HG03039 (cell line): ENCODE results near the gene BCAS4.
A peak's percentile ranks its signal among the peaks of the same experiment; 100 is the strongest.
"Not testable (repeated sequence)": the region's sequence is repeated elsewhere in the genome, so short reads cannot be mapped to it uniquely, and the experiment has no call there.

ENCODE experiments used
- ATAC-seq: cut with Tn5 transposase; IDR thresholded peaks from one replicate; pipeline ENCODE4 v1.9.1; 2021; ENCODE audit warnings: mild to moderate bottlenecking, moderate library complexity; ENCODE audit not compliant: unreplicated experiment

BCAS4 gene

DNA sequence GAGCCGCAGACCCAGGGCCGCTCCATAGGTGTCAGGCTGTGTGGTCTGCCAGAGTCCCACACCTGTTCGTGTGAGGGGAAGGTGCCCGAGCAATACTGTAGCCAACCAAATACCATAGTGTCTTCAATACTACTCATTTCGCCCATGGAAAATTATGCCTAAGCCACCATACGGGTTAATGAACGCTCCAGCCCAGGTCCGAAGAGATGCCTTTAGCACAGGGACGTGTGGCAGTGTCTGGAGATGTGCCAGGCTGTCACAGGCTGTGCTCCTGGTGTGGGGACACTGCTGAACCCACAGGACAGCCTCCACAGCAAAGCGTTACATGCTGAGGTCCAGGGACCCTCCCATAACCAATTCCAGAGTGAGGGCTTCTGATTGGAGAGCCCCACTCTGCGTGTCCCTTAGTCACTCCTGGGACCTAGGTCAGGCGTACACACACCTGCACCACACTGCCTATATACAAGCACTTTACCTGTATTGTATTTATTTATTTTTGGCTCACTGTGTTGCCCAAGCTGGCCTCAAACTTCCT, 25.2 kb upstream of the BCAS4 start:
- ATAC-seq, result not testable (repeated sequence)

DNA sequence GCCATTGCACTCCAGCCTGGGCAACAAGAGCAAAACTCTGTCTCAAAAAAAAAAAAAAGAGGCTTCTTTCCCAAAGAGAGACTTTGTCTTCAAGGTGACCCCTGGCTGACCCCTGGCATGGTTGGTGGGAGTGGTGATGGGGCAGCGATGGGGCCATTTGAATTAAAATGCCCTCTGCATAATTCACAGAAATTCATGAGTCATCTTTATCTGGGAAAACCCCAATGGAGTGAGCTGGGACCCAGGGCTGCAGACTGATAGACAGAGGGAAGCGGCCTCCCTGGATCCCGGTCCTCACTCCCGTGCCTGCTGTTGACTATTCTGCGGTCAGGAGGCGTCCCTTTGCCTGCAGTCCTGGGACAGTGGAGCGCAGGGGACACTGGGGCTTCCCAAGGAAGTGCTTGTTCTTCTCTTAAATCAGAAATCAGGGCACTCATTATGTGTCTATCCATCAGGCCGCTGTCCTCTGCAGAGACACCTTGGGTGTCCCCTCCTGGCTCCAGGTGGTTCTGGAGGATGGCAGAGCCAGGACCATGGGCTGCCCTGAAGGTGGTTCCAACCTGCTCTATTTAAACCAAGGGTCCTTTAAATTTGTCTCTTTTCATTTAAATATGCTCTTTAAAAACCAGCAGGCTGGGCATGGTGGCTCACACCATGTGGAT, 23.3 kb upstream of the BCAS4 start:
- not testable (repeated sequence) for ATAC-seq

DNA sequence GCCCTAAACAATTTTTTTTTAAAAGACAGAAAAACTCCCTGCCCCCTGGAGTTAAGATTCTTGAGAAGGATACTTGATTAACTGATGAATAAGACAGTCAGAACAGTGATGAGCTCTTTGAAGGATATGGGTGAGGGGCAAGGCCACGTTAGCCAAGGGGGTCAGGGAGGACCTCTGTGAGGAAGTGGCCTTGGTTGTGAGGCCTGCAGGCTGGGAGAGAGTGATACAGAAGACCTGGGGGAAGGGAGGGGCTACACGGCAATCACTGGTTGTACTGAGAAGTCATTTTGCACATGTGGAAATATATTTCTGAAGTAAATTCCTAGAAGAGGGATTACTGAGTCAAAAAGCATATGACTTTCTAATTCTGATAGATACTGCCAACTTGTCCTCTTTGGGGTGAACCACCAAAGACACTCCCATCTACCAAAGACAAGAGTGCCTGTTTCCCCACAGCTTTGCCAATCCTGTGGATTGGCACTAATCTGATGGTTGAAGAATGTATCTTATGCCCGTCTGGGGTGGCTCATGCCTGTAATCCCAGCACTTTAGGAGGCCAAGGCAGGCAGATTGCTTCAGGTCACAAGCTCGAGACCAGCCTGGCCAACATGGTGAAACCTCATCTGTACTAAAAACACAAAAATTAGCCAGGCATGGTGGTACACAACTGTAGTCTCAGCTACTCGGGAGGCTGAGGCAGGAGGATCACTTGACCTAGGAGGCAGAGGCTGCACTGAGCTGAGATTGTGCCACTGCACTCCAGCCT, 22.3 kb upstream of the BCAS4 start:
- no peak for ATAC-seq

DNA sequence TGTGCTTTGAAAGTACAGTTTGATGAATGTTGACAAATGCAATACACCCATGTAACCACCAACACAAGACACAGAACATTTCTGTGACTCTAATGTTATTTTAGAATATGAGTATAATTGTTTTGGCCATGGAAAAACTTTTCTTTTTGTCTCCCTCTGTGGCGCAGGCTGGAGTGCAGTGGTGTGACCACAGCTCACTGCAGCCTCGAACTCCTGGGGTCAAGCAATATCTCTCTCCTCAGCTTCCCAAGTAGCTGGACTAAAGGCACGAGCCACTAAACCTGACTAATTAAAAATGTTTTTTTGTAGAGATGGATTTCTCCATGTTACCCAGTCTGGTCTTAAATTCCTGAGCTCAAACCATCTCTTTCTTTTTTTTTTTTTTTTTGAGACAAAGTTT, 20.3 kb upstream of the BCAS4 start:
- no peak for ATAC-seq

DNA sequence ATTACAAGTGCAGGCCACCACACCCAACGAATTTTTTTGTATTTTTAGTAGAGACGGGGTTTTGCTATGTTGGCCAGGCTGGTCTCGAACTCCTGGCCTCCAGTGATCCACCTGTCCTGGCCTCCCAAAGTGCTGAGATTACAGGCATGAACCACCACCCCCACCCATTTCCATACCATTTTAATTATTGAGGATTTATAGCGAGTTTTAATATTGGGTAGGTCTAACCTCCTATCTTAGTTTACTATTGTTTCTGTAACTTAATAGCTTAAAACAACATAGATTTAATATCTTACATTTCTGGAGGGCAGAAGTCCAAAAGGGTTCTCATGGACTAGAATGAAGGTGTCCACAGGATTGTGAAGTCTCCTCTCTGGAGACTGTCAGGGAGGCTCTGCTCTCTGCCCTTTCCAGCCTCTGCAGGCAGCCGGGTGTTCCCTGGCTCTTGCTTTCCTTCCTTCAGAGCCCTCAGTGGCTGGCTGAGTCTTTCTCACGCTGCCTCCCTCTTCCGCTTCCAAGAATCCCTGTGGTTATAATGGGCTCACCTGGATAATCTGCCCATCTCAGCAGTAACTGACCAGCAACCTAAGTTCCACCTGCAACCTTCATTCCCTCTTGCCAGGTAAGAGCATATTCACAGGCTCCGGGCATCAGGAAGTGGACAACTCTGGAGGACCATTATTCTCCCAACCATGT, 18.6 kb upstream of the BCAS4 start:
- ATAC-seq, result no peak

DNA sequence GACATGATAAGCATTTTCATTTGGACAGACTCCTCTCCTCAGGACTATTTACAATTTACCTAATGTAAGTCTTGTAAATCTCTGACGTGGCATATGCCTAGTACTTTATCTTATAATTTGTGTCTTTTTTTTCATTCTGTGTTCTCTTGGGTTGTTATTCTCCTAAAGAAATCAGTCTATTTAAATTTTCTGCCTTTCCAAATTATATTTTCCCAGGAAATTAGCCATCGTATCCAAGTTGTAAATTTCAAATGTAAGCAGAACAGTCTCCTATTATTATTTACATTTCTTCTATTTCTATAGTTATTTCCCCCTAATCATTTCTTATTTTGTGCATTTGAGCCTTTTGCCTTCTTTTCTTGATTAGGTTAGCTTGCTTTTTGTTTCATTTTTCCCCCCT, 17.5 kb upstream of the BCAS4 start:
- ATAC-seq, result no peak

DNA sequence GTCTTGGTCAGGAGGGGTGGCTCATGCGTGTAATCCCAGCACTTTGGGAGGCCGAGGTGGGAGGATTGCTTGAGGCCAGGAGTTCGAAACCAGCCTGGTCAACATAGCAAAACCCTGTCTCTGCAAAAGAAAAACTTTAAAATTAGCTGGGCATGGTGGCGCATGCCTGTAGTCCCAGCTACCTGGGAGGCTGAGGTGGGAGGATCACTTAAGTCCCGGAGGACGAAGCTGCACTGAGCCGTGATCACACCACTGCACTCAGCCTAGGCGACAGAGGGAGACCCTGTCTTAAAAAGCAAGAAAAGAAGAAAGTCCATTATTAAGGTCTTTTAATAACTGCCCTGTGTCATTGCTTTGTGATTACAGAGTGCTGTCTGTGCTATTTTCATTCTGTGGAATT, 15.9 kb upstream of the BCAS4 start:
- ATAC-seq, result not testable (repeated sequence)

DNA sequence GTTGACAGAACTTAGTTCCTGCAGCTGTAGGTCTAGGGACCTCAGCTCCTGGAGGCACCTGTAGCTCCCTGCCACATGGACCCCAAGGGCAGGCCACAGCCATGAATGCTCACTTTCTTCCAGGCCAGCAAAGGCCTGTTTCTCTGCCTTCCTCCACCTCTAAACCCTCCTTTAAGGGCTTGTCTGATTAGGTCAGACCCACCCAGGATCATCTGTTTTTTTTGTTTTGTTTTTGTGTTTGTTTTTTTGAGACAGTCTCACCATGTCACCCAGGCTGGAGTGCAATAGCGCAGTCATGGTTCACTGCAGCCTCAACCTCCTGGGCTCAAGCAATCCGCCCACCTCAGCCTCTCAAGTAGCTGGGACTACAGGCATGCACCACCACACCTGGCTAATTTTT, 11.5 kb upstream of the BCAS4 start:
- no peak for ATAC-seq

DNA sequence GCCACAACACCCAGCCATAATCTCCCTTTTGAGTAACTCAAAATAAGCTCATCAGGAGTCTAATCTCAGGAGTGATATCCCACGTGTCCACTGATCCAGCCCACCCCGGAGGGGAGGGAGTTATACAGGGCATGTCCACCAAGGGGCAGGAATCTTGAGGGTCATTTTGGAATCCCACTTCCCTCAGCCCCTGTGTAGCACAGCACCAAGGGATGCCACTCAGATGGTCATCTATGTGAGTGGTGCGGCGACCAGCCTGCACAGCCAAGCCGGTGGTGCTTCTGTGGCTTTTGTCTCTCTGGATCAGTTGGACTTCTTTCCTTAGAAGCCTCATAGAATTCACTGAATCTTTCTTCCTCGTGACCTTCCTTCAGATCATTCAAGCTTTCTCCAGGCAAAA, 11.0 kb upstream of the BCAS4 start:
- ATAC-seq, result no peak

DNA sequence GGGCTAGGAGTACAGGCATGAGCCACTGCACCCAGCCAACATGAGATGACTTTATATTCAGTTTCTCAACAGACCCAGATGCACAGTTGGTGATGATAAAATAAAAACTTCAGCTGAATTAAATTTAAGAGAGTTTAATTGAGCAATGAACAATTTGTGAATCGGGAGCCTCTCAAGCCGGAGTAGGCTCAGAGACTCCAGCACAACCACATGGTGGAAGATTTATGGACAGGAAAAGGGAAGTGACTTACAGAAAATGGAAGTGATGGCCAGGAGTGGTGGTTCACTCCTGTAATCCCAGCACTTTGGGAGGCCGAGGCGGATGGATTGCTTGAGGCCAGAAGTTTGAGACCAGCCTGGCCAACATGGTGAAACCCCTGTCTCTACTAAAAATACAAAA, 10.4 kb upstream of the BCAS4 start:
- no peak for ATAC-seq

DNA sequence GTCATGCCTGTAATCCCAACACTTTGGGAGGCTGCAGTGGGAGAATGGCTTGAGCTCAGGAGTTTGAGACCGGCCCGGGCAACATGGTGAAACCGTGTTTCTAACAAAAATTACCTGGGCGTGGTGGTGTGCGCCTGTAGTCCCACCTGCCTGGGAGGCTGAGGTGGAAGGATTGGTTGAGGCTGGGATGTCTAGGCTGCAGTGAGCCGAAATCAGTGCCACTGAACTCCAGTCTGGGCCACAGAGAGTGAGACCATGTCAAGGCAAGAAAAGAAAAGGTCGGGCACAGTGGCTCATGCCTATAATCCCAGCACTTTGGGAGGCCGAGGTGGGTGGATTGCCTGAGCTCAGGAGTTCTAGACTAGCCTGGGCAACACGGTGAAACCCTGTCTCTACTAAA, 8.2 kb upstream of the BCAS4 start:
- no peak for ATAC-seq

DNA sequence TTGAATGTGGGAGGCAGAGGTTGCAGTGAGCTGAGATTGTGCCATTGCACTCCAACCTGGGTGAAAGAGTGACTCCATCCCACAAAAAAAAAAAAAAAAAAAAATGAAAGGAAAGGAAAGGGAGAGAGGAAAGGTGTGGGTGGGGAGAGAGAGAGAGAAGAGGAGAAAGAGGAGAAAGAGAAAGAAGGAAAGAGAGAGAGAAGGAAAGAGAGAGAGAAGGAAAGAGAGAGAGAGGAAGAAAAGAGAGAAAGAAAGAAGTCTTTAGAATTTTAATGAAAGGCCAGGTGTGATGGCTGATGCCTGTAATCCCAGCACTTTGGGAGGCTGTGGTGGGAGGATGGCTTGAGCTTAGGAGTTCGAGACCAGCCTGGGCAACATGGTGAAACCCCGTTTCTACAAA, 7.7 kb upstream of the BCAS4 start:
- no peak for ATAC-seq

DNA sequence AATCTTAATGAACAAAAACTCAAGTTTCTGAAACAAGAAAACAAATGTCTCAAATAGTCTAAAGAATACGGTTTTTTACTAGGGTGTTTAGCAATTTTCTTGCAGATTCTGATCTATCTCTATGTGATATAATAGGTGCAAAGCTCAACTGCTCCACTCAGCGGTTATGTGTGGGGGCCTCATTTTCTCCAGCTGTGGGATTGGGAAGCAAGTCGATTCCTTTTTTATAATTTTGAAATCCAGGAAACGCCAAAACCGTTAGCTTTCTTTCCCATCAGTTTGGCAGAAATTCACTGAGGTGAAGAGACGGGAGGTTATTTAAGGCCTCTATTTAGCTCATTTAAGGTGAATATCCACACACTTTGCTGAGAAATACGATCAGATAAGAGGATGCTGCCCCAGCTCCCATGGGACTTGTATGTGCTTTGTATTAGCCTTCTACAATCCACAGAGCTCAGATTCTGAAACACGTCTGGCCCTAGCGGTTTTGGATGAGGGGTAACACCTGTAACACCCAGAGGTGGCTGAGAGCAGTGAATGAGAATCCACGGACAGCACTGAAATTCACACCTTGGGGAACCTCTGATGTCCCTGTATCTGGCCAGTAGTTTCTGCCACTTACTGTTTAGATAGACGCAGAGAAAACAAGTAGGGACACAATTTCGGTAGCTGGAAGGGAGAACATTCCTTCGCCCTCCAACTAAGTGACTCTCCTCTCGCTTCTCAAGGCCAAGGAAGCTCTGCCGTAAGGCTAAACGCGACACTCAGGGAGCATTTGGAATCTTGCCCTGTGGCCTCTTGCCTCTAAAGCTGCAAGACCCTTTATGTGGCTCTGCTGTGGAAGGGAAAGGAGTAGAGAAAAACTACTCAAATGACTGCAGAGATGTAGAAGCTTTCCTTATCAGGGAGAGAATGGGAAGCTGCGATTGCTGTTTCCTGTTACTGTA, 6.5 kb upstream of the BCAS4 start:
- no peak for ATAC-seq

DNA sequence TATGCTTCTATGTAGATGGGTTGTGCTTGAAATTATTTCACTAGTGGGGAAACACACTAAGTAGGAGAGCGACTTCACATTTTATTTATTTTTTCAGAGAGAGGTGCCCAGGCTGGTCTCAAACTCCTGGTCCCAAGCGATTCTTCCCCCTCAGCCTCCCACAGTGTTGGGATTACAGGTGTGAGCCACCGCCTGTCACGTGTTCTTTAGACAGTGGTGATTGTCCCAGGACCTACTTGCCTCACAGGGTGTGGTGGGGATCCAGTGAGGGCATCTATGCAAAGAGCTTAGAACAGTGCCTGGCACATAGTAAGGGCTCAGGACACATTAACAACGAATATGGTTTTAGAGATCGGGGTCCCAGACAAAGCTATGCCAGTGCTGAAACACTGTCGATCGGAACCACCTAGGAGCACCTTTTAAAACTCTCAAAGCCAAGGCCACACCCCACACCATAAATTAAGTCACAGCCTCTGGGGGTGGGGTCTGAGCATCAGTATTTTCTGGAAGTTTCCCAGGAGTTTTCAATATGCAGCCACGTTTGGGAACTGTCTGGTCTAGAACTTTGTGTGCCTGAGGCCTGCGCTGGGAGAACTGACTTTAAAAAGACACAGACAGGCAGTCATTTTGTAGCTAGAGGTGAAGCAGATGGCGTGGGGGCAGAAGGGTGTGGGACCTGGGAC, 4.8 kb upstream of the BCAS4 start:
- ATAC-seq, result no peak

DNA sequence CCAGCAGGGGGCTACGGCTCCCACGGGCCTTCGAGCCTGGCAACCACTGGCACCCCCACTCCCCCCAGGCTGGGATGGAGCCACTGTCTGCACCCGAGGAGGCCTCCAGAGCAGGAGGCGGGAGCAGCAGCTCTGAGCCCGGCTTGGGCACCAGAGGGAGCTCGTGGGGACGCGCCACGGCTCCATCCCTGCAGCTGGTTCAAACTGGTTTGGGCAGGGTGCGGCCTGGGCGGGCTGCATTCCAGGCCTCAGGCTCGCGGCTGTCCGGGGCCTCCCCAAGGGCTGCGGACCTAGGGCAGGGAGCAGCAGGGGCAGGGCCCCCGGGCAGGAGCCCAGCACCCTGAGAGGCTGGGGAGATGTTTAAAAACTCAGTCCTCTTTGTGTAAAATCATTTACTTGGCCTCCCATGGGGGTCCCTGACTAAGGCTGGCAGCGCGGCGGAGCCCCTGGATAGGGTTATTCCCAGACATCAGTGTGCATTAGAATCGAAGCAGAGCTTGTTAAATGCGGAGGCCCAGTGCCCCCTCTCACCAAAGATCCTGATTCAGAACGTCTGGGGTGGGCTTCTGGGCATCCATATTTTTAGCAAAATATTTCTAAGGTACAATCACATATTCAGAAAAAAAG, 4.1 kb upstream of the BCAS4 start:
- peak; percentile 39 for ATAC-seq

DNA sequence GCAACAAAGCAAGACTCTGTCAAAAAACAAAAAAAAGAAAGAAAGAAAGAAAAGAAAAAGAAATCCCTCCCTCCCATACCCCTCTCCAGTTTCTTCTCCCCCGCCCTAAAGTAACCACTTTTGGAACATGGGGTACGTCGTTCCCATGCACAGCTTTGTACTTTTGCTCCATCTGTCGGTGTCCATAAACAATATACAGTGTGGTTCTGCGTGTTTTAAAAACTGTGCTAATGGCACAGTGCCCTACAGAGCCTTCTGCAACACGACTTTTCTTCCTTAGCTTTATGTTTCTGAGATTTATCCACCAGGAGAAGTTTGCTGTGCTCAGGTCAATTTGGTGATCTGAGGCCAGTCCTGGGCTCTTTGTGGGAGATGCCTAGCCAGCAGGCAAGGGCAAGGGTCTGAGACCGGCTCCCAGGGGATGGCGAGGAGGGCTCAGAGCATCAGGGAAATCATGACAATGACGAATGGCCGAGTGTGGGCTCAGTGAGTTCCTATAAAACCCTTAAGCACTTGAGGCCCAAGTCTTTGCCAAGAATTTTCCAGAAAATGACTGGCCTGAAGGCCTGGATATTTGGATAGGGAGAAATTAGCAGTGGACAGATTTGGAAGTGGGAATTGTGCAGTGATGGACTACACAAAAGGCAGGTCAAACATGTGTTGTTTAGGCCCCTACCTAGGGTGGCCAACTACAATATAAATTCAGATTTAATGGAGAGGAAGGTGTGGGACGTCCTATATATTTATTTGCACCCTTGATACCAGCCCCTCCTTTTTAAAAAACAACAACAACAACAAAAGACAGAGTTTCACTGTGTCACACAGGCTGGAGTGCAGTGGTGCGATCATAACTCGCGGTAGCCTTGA, 1.9 kb upstream of the BCAS4 start:
- no peak for ATAC-seq

DNA sequence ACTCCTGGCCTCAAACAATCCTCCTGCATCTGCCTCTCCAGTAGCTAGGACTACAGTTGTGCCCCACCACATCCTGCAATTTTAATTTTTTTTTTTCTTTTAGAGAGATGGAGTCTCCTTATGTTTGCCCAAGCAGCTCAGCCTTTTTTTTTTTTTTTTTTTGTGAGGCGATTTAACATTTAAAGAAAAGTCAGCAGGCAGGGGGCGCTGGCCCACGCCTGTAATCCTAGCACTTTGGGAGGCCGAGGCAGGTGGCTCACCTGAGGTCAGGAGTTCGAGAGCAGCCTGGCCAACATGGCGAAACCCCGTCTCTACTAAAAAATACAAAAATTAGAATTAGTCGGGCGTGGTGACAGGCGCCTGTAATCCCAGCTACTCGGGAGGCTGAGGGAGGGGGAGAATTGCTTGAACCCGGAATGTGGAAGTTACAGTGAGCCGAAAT, 1.3 kb upstream of the BCAS4 start:
- not testable (repeated sequence) for ATAC-seq

DNA sequence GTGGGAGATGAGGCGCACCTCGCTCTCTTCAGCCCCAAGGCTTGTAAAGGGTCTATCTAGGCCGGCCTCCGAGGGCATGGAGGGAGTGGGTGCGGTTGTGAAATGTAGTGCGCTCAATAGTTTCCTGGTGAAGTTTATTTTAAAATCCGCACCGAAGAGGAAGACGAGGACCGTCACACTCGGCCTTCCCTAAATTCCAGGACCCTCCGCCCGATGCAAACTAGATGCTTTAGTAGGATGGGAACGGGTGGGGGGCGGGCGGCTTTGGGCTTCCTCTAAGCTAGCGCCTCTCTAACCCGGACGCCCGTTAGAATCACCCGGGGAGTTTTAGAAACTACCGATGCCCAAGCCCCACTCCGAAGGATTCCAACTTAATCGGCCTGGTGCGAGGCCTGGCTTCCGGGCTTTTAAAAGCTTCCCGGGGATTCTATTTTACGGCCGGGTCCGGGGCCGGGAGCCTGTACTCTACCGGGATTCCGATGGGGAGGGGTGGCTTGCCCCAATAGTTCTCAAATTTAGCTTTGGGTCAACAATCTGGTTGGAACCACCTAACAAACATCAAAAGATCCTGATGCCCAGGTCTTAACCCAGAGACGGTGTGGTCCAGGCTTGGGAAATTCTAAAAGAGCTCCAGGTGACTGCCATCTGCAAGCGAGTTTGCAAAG, 548 bp upstream of the BCAS4 start:
- peak; percentile 0 for ATAC-seq
